ENCODE results near the gene CCDC159. TPM values are rescaled to one million over a fixed set of nuclear protein-coding genes. Genes with fewer than 3 reads are reported as not detected.

The CCDC159 gene, protein sequence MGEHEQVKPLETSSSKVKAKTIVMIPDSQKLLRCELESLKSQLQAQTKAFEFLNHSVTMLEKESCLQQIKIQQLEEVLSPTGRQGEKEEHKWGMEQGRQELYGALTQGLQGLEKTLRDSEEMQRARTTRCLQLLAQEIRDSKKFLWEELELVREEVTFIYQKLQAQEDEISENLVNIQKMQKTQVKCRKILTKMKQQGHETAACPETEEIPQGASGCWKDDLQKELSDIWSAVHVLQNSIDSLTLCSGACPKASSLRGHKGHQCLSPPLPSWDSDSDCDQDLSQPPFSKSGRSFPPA
- total RNA-seq, result 1 to 10 TPM; 4.7 to 9.6 TPM

DNA sequence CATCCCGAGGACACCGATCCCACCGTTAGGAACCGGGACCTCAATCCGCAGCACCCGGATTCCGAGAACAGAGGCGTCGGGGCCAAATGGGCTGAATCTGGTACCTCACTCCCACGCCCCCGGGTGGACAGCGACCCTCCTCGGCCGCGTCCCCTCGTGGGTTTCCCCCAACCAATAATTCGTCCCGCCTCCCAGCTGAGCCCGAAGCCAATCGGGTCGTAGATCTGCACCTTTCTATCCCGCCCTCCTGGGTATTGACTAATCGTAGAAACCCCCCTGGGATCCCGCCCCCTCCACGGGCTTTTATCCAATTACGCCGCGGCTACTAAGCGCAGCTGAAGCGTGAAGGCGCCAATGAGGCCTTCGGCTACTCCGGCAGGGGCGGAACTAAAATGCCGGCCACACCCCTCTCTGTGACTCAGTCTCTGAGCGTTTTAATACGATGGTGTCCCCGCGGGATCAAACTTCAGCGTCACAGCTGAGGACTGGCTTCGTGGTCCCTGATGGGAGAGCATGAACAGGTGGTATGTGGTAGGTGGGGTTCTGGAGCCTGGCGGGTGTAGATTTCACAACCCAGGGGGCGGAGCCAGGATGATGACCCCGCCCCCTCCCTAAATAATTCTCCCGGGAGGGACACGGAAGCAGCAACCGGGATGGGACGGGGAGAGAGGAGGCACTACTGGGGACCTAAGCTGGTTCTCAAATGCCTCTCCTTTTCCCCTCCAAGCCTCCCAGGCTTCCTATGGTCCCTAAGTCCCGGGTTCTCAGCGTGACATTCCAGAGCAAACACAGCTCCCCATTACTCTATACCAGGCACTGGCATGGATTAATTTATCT lies at the start of gene CCDC159, which contains the start of gene TMEM205:
TSS of gene CCDC159 (plus strand) at position 416 of the 837 bp plus-strand sequence. CDS start at position 504, 88 bp downstream.
TSS of gene TMEM205 (minus strand) at position 165 of the 837 bp plus-strand sequence. CDS start 649 bp downstream, outside the sequence.

GRCh38 chr19:11339254-11340098 lies 6.8 kb upstream of the CCDC159 start, which contains the start of gene RAB3D:
Gene RAB3D (minus strand): TSS chr19:11339657. CDS start chr19:11337399, 2,258 bp downstream.

GRCh38 chr19:11355160-11356073 lies 9.1 kb downstream of the CCDC159 start, which contains the start of gene PLPPR2:
Gene PLPPR2 (plus strand): TSS chr19:11355432. CDS start chr19:11357674, 2,242 bp downstream.

DNA sequence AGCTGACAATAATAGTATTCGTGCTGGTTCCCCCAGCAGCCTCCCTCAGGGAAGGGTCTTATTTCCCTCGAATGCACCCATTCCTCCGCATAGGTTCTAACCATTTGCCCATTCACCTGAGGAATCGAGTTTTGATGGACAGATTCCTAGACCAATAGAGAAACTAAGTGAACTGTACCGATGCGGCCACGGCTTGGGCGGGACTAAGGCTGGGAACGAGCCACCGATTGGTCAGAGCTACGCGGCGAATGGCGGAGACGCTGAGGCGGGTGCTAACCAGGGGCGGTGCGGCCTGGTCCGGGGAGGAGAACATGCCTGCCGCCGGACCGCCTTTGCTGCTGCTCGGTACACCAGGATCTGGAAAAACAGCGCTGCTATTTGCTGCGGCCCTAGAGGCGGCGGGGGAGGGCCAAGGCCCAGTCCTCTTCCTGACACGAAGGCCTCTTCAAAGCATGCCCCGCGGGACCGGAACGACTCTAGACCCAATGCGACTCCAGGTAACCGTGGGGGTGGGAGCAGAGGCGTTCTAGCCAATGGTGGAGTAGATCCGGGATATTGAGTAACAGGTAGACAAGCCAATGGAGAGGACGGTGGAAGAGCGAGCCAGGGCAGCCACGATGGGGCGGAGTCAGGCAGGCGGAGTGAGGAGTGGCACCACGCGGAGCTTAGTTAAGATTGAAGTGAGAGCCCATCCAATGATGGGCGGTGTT lies 28.3 kb downstream of the CCDC159 start, which contains the start of gene SWSAP1:
TSS of gene SWSAP1 (plus strand) at position 234 of the 710 bp plus-strand sequence. CDS start at position 249, 15 bp downstream.

Other genes with a start within 250 kb of the CCDC159 start
- gene SPC24, start 190.7 kb upstream of the CCDC159 start, total RNA-seq, result 10 to 100 TPM; 28.6 to 55.9 TPM
- 10 to 100 TPM; 66.1 to 70.9 TPM for gene KANK2, start 149.0 kb upstream of the CCDC159 start, total RNA-seq
- not detected for gene ANGPTL8, start 106.9 kb upstream of the CCDC159 start, total RNA-seq
- 1 to 10 TPM; 5.7 to 7.6 TPM for gene DOCK6, start 84.0 kb upstream of the CCDC159 start, total RNA-seq
- not detected for gene TSPAN16, start 50.4 kb upstream of the CCDC159 start, total RNA-seq
- 1 to 10 TPM; 4.1 to 6.3 TPM for gene RAB3D, start 6.9 kb upstream of the CCDC159 start, total RNA-seq
- gene TMEM205, start 251 bp upstream of the CCDC159 start, total RNA-seq, result 100 to 1,000 TPM in 1 of 2 donors, 10 to 100 TPM in 1; 99.9 to 142 TPM
- gene PLPPR2, start 8.9 kb downstream of the CCDC159 start, total RNA-seq, result 1 to 10 TPM; 6.5 to 6.7 TPM
- 1 to 10 TPM; 1.3 to 1.4 TPM for gene SWSAP1, start 28.1 kb downstream of the CCDC159 start, total RNA-seq
- 1 to 10 TPM; 7.6 to 8.0 TPM for gene EPOR, start 37.8 kb downstream of the CCDC159 start, total RNA-seq
- gene RGL3, start 72.8 kb downstream of the CCDC159 start, total RNA-seq, result 1 to 10 TPM; 1.3 to 2.4 TPM
- not detected for gene ODAD3, start 88.6 kb downstream of the CCDC159 start, total RNA-seq
- gene PRKCSH, start 89.1 kb downstream of the CCDC159 start, total RNA-seq, result 100 to 1,000 TPM in 1 of 2 donors, 10 to 100 TPM in 1; 74.7 to 119 TPM
- gene ELAVL3, start 134.5 kb downstream of the CCDC159 start, total RNA-seq, result not detected
- gene ZNF653, start 159.3 kb downstream of the CCDC159 start, total RNA-seq, result 1 to 10 TPM; 2.4 to 3.0 TPM
- 10 to 100 TPM; 25.1 to 40.0 TPM for gene ECSIT, start 182.6 kb downstream of the CCDC159 start, total RNA-seq
- not detected for gene CNN1, start 192.3 kb downstream of the CCDC159 start, total RNA-seq
- gene ELOF1, start 212.7 kb downstream of the CCDC159 start, total RNA-seq, result 10 to 100 TPM; 43.7 to 52.3 TPM
- gene ACP5, start 231.1 kb downstream of the CCDC159 start, total RNA-seq, result 100 to 1,000 TPM; 133 to 141 TPM

Data from melanocyte of skin (primary cell).